Endothelial cell of umbilical vein (primary cell): ENCODE results near the gene KLRD1.

Experiments used
- EZH2 ChIP-seq: IDR thresholded peaks from 2 replicates; pipeline ENCODE4 v1.6.1; 2012; ENCODE audit warnings: borderline replicate concordance, low read depth, mild to moderate bottlenecking, moderate library complexity, low read length, inconsistent platforms; ENCODE audit not compliant: severe bottlenecking
- TF ChIP-seq, protein P1 (sequence below), 2 donors: IDR thresholded peaks; 1 replicate in 1 of 2; 2 replicates in 1 of 2; pipeline ENCODE4 v1.5.1; 2011; ENCODE audit warnings: low read length in 2 of 2, mild to moderate bottlenecking in 2 of 2, moderate library complexity in 2 of 2, control low read depth in 1 of 2, inconsistent platforms in 1 of 2, low read depth in 1 of 2; ENCODE audit not compliant: insufficient read depth in 1 of 2; ENCODE audit errors: extremely low read depth in 1 of 2
- TF ChIP-seq, protein P2 (sequence below): IDR thresholded peaks from 2 replicates; pipeline ENCODE4 v1.6.1; 2011; ENCODE audit not compliant: insufficient read depth, insufficient read length

DNA sequence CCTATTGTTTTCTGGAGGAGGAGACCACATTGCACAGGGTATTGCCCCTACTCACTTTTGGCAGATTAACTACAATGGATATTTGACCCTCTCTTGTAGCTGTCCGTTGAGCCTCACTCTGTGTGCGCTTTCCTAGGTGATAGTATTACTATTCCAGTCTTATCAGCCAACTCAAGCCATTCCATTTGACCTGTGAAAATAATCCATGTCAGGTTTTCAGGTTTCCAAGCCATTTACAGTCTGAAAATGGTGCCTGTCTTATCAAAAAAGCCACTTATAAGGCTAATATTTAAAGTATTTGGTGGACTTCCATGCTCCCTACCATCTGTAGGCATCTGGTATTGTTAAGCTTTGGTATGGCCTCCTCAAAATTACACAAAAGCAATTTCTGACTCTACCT, 29.6 kb upstream of the KLRD1 start:
- TF ChIP-seq, protein P1, sequence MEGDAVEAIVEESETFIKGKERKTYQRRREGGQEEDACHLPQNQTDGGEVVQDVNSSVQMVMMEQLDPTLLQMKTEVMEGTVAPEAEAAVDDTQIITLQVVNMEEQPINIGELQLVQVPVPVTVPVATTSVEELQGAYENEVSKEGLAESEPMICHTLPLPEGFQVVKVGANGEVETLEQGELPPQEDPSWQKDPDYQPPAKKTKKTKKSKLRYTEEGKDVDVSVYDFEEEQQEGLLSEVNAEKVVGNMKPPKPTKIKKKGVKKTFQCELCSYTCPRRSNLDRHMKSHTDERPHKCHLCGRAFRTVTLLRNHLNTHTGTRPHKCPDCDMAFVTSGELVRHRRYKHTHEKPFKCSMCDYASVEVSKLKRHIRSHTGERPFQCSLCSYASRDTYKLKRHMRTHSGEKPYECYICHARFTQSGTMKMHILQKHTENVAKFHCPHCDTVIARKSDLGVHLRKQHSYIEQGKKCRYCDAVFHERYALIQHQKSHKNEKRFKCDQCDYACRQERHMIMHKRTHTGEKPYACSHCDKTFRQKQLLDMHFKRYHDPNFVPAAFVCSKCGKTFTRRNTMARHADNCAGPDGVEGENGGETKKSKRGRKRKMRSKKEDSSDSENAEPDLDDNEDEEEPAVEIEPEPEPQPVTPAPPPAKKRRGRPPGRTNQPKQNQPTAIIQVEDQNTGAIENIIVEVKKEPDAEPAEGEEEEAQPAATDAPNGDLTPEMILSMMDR (IDR thresholded peaks at IDR 0.05; ENCODE audit: extremely low read depth in 1 of 2, insufficient read depth in 1 of 2, low read depth in 1 of 2, low read length in 2 of 2): no peak
- no peak for TF ChIP-seq EZH2
- TF ChIP-seq, protein P2, sequence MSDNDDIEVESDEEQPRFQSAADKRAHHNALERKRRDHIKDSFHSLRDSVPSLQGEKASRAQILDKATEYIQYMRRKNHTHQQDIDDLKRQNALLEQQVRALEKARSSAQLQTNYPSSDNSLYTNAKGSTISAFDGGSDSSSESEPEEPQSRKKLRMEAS: no peak
